Ammon's horn (tissue), 1 donor: ENCODE measurements around the gene OGFOD1.

Experiments
- DNase-seq: peaks from one replicate; pipeline ENCODE4 v3.0.0-alpha.2; 2016; ENCODE audit warnings: low spot score

The OGFOD1 gene

DNA sequence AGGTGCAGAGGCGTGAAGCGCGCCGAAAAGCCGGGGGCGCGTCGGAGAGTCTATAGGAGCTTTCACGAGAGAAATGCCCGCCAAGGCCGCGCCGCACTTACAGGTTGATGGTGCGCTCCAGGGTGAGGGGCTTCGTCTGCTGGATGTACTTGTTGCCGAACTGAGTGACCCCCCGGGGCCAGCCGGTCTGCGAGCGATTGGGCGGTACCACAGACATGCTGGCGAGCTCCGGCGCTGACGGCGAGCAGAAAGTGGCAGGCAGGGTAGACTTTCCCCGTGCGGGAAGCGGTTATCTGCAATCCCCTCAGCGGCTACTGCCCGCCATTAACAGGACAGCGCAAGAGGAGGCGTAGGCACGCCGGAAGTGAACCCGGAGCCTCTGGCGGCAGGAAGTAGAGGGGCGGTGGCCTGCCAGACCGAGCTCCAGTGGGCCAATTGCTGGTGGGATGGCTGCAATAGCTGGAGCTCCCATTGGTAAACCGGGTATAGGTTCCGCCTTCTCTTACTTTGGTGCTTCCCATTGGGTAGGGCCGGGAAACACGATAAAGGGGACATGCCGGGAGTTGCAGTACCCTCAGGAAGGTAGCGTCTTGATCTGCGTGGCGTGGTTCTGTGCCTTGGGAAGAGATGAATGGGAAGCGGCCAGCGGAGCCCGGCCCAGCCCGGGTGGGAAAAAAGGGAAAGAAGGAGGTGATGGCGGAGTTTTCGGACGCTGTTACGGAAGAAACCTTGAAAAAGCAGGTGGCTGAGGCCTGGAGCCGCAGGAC, at the start of gene OGFOD1, which contains the start of gene NUDT21:
TSS of gene OGFOD1 (plus strand) at position 569 of the 767 bp plus-strand sequence. CDS start at position 628, 59 bp downstream.
TSS of gene NUDT21 (minus strand) at position 347 of the 767 bp plus-strand sequence. CDS start at position 217, 130 bp downstream.
- peak; percentile 100 for DNase-seq

DNA sequence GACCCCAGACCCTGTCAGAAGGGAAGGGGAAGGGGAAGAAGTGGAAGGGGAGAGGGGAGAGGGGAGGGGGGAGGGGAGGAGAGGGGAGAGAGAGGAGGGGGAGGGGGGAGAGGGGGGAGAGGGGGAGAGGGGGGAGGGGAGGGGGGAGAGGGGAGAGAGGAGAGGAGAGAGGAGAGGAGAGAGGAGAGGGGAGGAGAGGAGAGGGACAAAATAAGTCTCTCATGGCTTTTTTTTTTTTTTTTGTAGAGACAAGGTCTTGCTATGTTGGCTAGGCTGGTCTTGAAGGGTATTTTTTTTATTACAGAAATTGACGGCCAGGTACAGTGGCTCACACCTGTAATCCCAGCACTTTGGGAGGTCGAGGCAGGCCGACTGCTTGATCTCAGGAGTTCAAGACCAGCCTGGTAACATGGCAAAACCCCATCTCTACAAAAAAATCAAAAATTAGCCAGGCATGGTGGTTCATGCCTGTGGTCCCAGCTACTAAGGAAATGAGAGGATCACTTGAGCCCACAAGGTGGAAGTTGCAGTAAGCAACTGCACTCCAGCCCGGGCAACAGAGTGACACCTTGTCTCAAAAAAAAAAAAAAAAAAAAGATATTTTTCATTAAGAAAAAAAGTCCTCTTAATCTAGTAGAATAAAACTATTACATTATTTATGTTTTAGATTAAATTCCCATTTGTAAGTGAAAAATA, 45.2 kb upstream of the OGFOD1 start:
- DNase-seq, result no peak

DNA sequence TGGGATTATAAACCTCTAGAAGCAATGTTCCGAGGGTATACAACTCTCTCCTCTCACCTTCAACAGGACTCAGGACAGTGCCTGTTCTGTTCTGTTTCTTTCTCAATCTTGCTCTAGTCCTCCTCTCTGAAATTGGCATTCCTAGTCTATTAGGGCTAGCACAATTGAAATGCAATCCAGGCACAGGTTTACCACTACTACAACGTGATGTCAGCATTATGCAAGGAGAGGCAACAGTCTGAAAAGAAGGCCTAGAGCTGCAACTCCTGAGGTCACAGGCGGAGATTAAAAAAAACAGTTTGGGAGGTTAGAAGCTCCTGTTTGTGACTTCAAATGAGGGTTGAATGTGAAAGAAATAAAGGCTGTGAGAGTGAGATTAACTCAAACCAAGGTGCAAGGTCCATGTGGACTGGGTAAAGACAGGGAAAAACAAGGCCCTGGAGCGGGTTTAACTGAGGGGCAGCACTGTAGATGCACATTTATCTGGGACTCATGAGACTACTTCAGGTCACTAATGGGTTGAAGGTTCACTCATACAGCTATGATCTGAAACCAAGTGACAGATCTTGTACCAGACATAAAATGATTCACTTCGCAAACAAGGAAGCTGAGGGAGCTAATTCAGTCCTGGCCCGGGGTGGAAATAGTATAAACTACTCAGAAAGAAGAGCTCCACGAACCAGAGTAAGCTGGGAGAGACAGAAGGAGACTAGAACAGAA, 42.8 kb upstream of the OGFOD1 start:
- no peak for DNase-seq

DNA sequence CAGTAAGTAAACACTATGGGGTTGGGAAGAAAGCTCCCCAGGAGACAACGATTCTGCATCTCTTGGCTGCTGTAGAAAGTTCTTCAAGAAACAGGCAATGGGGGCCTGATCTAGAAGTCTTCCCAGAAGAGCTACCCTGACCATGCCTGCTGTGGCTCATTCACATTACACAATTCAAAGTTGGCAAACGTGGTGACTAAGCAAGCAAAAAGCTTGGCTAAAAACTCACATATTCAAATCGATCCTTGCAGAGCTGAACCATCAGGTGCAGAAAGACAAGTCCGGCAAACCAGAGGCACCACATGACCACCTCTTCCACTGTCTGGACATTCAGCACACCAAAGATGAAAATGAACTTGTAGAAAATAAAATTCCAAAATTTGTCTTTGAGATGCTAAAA, 42.2 kb upstream of the OGFOD1 start:
- no peak for DNase-seq

DNA sequence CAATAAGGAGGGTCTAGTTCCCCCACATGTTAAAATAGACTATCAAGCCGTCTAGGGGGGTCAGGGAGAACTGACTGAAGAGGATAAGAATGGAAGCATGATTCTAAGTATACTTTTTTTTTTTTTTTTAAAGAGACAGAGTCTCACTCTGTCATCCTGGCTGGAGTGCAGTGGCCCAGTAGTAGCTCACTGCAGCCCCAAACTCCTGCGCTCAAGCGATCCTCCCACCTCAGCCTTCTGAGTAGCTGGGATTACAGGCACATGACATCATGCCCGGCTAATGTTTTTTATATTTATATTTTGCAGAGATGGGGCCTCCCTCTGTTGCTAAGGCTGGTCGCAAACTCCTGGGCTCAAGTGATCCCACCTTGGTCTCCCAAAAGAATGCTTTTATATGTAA, 40.2 kb upstream of the OGFOD1 start:
- DNase-seq, result no peak

DNA sequence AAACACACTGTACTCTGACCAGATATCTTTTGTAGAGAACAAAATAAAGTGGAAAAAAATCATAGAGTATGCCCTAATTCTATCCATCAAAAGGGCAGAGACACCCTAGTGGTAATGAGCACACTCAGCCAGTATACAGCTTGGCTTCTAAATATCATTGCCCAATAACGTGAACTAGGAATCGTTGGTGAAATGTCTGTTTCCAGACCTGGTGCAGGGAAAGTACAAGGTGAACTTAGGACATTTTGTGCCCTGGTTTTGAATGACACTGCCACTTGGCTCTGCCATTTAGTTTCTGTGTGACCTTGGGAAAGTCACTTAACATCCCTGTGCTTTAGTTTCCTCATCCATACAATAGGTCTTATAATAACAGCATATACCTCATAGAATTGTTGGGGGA, 39.7 kb upstream of the OGFOD1 start:
- DNase-seq, result no peak

DNA sequence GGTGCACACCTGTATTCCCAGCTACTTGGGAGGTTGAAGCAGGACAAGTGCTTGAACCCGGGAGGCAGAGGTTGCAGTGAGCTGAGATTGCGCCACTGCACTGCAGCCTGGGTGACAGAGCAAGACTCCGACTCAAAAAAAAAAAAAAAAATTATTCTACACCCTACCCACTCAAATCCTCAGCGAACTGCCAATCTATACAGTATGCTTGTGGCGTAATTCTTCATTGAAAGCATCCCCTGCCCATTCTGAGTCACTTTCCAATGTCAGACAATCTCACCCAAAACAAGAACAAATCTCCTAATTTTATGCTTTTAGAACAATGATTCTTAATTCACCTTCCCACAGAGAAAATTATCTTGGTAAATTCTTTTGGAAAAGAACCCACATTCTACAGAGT, 38.0 kb upstream of the OGFOD1 start:
- no peak for DNase-seq

DNA sequence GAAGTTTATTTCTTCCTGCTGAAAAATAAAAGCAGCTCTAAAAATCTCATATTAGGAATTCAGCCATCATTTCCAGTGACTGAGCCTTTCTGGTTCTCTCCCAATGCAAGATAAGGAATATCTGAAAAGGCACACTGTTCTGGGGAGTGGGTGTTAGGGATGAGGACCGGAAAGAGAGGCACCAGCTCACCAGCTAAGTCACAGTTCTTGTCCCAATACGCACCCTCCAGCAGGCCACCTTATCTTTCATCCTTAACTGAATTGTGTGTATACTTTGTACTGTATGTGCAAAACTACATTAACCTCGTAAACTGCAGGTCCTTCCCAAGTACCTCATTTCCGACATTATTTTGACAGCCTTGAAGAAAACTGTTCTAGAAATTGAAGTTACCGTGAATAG, 37.0 kb upstream of the OGFOD1 start:
- no peak for DNase-seq

DNA sequence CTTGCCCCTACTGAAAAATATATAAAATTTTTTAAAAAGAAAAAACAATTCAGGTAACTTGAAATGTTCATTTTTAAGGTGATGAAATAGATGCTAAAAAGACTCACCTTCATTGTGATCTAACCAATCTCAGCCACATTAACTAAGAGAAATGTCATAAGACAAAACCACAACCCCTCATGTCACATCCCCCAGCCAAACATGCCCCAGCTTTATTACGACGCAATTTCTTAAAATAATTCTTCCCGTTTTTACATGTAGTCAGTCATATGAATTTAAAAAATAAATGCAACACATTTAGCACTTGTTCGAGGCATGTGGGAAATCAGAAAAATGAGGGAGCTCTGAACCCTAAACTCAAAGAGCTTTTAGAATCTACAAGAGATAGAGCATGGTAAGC, 35.5 kb upstream of the OGFOD1 start:
- DNase-seq, result no peak

DNA sequence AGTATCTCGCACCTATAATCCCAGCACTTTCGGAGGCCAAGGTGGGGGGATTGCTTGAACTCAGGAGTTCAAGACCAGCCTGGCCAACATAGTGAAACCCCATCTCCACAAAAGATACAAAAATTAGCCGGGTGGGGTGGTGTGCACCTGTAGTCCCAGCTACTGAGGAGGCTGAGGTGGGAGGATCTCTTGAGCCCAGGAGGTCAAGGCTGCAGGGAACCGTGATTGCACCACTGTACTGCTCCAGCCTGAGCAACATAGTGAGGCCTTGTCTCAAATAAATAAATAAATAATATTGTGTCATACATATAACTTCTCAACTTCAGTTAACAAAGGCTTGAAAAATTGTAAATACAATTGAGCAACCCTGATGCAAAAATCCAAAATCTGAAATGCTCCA, 34.2 kb upstream of the OGFOD1 start:
- no peak for DNase-seq

DNA sequence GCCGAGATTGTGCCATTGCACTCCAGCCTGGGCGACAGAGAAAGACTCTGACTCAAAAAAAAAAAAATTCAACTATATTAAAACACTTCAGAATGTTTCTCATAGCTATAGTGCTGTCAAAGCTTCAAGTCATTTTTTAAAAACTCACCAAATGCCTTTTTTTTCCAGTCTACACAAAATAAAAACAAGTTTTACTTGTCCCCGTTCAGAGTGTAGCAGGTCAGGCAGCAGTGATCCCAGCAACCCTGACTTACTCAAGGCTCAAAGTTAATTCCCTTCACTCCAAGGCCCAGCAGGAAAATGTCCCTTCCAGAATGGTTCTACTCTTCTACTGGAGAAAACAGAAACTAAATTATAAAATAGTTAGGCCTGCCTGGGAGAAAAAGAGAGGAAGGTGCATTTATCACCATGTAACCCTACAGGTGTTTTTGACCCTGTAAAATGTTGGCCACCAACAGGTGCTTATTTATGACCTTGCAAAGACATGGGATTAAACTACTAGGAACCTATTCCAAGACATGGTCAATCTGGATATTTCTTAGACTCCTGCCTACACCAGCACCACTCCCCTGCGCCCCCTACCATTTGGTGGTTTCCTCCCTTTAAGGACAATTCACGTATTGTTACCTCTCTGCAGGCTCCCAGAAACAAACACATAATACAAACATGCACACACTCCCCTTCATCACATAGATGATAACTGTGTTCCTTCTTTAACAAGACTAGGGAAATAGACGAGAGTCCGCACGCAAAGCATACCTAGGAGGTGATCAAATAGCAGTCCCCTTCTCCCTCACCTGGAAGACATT, 31.4 kb upstream of the OGFOD1 start:
- no peak for DNase-seq

DNA sequence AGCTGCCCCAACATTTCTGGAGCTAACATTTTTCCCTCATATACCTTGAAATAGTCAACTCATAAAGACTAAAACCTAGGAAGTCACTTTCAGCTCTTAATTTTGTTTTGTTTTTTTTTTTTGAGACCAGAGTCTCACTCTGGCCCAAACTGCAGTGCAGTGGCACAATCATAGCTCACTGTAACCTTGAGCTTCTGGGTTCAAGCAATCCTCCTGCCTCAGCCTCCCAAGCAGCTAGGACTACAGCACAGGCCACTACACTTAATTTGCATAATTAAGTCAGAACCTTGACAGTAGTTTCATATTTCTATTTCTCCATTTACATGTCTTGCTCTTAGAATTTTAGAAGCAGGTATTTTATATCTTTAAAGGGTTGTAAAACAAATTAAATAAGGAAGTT, 30.7 kb upstream of the OGFOD1 start:
- no peak for DNase-seq

DNA sequence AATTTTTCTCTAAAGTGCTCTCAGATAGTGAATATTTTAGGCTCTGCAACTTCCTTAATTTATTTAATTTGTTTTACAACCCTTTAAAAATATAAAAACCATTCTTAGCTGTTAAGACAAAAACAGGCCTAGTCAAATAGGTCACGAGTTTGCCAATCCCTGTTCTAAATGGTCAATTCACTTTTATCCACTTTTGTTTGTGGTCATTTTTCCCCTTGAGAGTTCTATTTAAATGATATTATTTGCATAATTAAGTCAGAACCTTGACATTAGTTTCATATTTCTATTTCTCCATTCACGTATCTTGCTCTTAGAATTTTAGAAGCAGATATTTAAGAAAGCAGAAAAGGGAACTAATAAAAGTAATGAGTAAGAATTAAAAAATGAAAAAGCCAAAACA, 30.0 kb upstream of the OGFOD1 start:
- DNase-seq, result no peak

DNA sequence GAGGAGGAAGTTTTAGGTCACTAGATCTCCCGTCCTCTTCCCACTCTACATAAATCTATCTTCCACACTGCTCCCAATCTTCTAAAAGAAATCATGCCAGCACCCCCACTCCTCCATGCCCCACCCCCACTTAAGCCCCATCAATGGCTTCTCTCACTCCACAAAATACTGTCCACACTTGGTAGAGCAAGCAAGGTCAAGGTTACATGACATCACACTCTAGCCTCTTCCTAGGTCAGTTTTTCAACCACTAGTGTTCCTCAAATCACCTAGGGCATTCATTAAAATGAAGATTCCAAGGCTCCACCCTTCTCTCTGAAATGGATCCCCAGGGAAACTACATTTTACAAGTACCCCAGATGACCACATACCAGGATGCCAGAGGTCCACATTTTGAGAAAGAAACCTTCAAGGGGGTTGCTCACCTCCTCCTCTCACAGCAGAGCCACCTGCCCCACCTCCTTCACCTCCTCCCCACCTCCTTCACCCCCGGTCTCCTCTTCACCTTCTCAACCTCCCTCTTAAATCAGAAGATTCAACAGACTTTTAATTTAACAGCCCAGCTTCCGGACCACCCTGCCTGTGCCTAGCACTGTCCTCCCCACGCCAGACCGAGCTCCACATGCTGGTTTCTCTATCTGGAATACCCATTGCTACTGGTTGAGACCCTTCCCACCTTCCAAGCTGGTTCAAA, 29.2 kb upstream of the OGFOD1 start:
- DNase-seq, result no peak

DNA sequence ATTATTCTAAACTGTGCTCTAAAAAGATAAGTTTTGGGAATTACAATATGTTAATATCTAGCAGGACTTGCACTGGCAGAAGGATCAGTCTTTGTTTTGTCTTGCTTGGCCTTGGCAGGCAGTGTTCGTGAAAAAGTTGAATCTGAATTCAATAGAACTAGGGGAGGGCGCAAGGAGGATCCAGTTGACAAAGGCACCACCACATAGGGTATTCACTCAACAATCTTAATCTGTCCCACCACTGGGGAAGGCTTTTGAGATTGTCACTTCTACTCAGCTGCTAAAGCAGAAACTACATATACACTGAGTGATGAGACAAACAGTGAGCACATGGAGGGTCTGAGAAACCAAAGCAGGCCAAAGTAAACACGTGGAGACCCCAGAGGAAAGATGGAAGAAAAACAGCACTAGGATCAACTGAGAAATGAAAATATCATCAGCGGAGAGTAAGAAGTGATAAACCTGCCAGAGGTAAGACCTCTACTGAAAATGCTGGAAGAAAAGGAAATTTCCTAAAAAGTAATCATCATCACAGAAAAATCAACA, 28.4 kb upstream of the OGFOD1 start:
- no peak for DNase-seq

DNA sequence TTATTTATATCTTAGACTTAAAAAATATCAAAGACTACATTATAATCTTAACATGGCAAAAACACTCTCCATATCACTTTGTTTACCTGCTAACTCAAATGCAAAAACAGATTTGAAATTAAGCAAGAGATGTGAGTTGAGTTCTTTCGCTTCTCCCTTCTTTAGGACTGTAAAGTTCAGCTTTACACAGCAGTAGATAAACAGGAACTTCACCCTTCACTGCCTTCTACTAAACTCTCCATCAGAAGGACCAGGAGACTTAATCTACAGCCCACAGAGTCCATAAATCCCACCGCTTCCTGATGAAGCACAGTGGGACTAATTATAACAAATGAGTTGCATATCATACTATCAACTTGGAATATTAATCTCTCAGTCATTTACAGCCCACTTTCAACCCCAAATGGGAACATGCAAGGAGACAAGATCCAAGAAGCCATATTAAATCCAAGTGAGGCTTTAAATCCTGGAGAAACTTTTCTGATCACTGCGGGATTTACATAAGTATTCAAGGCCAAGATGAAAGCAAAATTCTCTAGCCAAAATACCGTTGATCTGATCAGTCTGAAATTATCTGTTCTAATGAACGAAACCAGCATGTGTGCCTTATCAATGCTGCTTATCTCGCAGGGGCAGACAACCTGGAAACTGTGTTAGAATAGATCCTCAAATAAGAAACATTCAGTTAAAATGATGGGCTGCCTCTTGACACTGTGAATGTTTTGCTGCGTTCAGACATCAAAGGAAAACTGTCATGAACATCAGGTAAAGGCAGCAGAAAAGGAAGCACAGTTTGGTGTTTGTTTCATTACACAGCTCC, 27.6 kb upstream of the OGFOD1 start:
- DNase-seq, result no peak

DNA sequence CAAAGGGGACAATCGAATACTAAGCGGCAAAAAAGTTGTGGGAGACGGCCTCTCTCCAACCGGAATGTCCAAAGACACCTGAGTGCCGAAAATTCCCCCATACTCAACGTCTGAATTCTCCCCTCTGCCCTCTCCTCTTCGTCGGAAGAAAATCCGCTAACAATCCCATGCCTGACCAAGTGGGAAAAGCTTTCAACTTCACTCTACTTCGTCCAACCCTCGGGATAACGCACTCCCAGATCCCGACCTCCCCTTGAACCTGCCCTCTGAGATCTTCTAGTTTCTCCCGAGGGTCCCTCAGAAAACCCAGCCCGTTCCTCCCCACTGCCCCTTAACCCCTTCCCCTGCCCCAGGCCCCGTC, 27.0 kb upstream of the OGFOD1 start:
- no peak for DNase-seq

DNA sequence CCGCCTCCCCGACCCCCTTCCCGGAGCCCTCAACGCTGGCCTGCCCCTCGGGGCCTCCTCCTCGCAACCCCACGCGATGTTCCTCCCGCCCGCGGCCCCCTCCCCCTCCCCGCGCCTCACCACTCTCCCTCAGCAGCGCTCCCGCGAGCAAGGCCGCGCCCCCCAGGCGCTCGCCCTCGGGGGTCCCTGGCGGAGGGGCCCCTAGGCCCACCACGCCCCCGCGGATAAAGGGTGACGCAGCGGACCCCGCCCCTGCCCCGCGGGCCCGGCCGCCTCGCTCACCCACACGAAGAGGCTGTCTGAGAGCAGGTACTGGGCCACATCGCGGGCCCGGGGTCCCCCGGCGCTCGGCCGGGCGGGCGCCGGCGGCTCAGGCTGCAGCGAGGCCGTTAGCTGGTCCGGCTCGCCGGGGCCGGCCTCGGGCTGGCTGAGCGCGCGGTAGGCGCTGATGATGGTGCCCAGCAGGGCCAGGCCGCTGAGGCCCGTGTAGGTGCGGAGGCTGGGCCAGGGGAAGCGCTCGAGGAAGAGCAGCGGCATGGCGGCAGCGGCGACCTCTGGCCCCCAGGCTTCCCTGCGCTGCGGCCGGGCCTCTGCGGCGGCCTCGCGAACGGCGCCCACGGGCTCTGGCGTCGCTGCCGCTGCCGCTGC, 26.4 kb upstream of the OGFOD1 start:
- no peak for DNase-seq

DNA sequence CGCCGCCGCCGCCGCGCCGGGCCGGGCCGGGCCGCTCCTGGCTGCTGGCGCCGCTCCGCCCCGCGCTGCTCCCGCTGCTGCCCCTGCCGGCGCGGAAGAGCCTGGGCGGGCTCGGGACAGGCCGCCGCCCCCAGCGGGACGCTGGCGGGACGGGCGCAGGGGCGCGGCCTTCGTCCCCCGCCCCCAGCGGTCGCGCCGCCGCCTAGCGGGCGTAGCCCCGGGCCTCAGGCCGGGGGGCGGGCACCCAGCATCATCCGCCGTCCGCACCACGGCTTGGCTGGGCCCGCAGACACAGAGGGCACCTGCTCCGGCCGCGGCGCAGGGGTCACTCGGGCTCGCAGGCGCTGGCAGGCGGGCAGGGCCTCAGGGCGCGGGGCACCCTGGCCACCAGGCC, 25.9 kb upstream of the OGFOD1 start, which contains the start of gene AMFR:
TSS of gene AMFR (minus strand) at position 107 of the 394 bp plus-strand sequence. CDS start 218 bp downstream, outside the sequence.
- peak; percentile 80 for DNase-seq

DNA sequence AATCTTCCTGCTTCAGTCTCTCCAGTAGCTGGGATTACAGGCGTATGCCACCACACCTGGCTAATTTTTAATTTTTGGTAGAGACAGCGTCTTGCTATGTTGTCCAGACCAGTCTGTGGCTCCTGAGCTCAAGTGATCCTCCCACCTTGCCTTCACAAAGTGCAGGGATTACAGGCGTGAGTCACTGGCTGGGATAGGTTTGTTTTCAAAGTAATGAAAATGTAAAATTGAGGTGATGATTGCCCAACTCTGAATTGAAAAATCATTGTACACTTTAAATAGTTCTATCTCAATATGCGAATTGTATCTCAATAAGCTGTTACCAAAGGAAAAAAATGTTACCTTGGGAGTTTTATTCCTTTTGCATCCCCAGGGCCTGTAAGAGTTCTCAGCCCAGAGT, 24.8 kb upstream of the OGFOD1 start:
- no peak for DNase-seq
